HG03457 (cell line): ENCODE data around the gene BTNL2.

Source experiments
- ATAC-seq: cut with Tn5 transposase; IDR thresholded peaks from one replicate; pipeline ENCODE4 v1.9.1; 2021; ENCODE audit warnings: moderate number of reproducible peaks; ENCODE audit not compliant: unreplicated experiment

BTNL2 gene

GRCh38 chr6:32415521-32416019, 8.6 kb upstream of the BTNL2 start:
- no peak for ATAC-seq

GRCh38 chr6:32413427-32414047, 6.6 kb upstream of the BTNL2 start:
- ATAC-seq = no peak

GRCh38 chr6:32411566-32412327, 4.8 kb upstream of the BTNL2 start:
- no peak for ATAC-seq

GRCh38 chr6:32410906-32411305, 3.9 kb upstream of the BTNL2 start:
- no peak for ATAC-seq

GRCh38 chr6:32406197-32406596, 784 bp downstream of the BTNL2 start:
- ATAC-seq = no peak

GRCh38 chr6:32405656-32406055, 1.3 kb downstream of the BTNL2 start:
- no peak for ATAC-seq

GRCh38 chr6:32402812-32403211, 4.2 kb downstream of the BTNL2 start:
- no peak for ATAC-seq

GRCh38 chr6:32401284-32401963, 5.6 kb downstream of the BTNL2 start:
- ATAC-seq = no peak

- no peak for ATAC-seq
Observed at GRCh38 chr6:32397252-32397920, 9.6 kb downstream of the BTNL2 start.

- no peak for ATAC-seq
Observed at GRCh38 chr6:32396028-32396427, 11.0 kb downstream of the BTNL2 start.

- ATAC-seq = no peak
Observed at GRCh38 chr6:32393665-32394420, 13.1 kb downstream of the BTNL2 start.

GRCh38 chr6:32391505-32391904, 15.5 kb downstream of the BTNL2 start:
- ATAC-seq = no peak

GRCh38 chr6:32387589-32388340, 19.2 kb downstream of the BTNL2 start:
- ATAC-seq = no peak

- ATAC-seq = no peak
Observed at GRCh38 chr6:32386040-32386439, 20.9 kb downstream of the BTNL2 start.

GRCh38 chr6:32382757-32383420, 24.1 kb downstream of the BTNL2 start:
- ATAC-seq = no peak

- ATAC-seq = no peak
Observed at GRCh38 chr6:32379545-32379944, 27.4 kb downstream of the BTNL2 start.

GRCh38 chr6:32375739-32376529, 31.0 kb downstream of the BTNL2 start:
- ATAC-seq = no peak

- ATAC-seq = no peak
Observed at GRCh38 chr6:32371803-32372202, 35.2 kb downstream of the BTNL2 start, which contains the start of gene TSBP1. TSBP1 (minus strand) TSS chr6:32371903; CDS start chr6:32371706, 197 bp downstream.
